Activated CD4-positive, alpha-beta T cell treated with anti-CD3 and anti-CD28 coated beads for 48 hours (primary cell): ENCODE measurements around the gene CYP27B1.
A peak's percentile ranks its signal among the peaks of the same experiment; 100 is the strongest.

ENCODE experiments used
- DNase-seq: peaks from one replicate; pipeline ENCODE4 v3.0.0-alpha.2; 2020

Gene CYP27B1, protein sequence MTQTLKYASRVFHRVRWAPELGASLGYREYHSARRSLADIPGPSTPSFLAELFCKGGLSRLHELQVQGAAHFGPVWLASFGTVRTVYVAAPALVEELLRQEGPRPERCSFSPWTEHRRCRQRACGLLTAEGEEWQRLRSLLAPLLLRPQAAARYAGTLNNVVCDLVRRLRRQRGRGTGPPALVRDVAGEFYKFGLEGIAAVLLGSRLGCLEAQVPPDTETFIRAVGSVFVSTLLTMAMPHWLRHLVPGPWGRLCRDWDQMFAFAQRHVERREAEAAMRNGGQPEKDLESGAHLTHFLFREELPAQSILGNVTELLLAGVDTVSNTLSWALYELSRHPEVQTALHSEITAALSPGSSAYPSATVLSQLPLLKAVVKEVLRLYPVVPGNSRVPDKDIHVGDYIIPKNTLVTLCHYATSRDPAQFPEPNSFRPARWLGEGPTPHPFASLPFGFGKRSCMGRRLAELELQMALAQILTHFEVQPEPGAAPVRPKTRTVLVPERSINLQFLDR

DNA sequence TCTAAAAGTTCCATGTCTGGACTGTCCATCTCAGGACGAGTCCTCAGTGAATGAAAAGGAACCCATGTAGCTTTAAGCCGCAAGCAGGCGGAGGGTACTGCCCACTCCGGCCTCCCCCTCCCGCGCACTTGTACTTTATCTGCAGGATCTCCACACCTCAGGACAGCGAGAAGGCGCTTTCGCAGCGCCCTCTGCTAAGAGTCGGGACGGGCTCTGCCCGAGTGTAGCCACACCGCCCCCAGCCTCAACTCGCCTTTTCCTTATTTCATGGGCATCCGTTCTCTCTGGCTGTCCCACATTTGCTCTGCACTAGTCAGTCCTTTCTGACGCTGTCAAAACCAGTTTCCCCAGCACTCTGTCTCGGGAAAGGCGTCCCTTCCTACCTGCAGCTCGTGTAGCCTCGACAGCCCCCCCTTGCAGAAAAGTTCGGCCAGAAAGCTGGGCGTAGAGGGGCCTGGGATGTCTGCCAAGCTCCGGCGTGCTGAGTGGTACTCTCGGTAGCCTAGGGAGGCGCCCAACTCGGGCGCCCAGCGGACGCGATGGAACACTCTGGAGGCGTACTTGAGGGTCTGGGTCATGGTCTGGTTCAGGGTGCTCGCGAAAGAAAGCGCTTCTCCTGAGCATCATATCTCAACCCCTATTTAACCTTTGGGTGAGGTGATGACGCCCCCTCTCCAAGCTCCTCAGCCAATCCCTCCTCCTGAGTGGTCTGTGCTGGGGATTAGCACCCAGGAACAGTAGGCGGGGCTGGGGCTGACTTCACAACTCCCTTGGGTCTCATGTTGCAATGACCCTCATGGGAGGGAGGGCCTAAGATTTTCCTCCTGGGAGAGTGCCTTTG, at the start of gene CYP27B1:
TSS of gene CYP27B1 (minus strand) at position 615 of the 841 bp plus-strand sequence. CDS start at position 578, 37 bp downstream.
- DNase-seq, result peak; percentile 27

DNA sequence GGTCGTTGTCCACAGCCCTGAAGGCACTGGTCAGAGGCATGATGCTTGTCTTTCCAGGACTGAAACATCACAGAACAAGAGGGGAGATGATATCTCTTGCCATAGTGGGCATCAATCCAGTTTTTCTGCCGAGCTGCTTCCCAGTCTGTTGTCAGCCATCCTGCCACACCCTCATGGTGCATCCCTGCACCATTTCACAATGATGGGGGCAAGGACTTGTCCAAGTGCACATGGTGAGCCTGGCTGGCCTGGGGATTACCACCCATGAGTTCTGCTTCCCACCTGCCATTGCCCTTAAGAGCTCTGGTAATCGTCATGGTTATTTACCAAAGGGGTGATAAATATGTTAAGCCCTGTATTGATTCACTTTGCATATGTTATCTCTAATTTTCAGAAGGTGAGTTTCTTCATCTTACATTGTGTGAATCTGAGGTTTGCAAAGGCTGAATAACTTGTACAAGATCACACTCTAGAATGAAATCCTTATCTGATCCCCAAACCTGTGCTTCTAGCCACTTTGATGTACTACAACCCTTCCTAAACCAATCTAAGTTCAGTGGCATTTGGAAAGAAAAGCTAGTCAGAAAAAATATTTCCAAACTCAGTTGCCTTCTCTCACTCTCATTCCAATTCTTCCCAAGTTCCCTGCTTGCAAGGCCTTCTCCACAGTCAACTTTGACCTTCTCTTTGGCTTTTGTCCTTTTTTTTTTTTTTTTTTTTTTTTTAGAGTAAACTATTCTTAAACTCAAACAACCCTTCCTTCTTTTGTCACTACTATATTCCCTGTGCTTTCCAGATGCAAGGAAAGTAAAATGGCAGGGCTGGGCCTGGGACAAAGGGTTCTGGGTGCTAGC, 49.4 kb upstream of the CYP27B1 start:
- no peak for DNase-seq

DNA sequence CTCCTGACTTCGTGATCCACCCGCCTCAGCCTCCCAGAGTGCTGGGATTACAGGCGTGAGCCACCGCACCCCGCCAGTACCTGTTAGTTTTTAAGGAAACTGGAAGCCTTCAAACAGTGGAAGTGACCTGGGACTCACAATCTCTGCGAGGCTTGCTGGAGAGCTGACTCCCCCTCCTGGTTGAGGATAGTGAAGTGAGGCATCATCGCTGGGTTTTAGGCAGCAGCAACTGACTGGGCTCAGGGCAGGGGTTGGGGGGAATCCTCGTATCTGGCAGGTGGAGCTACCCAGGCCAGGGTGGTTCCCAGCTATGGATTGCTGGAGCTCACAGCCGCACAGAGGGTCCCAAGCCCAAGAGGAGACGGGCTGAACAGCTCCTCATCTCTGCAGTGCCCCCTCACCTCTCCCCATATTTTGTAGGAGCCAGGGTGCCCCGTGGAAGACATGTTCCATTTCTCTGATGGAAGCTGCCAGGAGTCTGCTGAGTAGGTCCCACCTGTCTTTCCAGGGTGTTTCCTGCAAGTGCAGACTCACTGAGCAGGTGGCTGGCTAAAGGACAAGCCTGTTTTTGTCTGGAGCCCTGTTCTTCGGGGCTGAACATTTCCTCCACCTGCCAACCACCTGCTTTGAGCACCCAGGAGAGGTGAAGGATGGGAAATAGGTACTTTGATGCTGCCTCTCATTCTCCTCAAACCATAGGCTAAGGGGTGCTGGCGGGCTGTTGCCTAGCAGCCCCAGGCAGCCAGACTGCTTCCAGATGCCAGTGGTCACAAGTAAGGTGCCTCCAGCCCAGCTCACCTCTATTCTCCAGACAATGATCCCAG, 48.5 kb upstream of the CYP27B1 start:
- peak; percentile 43 for DNase-seq

DNA sequence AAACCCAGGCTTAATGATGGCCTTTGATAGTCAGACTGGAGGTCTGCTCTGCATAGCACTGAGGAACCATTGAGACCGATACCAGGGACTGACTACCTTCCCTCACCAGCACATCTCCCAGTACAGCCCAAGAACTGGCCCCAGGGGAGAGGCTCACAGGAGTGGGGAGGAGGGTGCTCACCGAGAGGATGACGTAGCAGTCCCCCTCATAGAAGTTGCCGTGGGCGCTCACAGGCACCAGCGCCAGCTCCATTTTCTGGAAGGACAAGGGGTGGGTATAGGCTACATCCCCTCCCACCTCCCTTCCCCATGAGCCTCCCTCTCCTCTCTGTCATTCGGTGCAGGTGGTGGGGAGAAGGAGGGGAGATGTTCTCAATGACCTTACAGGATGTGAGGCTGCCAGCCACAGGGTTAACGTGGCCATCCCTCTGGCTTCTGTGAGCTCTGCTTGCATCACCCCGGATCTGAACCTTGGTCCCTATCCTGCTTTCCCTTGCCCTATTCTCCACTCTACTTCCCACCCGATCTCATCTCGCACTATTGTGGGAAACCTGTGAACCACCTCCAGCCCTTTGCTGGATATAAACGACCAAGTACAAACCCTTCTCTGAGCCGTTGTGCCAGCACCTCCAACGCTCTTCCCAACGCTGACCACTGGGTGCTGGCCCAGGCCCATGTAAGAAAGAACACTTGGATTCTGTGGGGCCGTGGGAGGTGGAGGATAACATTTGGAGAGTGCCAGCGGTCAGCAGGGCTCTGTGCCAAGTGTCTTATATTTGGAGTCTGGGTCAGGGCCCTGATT, 47.3 kb upstream of the CYP27B1 start:
- DNase-seq, result no peak

DNA sequence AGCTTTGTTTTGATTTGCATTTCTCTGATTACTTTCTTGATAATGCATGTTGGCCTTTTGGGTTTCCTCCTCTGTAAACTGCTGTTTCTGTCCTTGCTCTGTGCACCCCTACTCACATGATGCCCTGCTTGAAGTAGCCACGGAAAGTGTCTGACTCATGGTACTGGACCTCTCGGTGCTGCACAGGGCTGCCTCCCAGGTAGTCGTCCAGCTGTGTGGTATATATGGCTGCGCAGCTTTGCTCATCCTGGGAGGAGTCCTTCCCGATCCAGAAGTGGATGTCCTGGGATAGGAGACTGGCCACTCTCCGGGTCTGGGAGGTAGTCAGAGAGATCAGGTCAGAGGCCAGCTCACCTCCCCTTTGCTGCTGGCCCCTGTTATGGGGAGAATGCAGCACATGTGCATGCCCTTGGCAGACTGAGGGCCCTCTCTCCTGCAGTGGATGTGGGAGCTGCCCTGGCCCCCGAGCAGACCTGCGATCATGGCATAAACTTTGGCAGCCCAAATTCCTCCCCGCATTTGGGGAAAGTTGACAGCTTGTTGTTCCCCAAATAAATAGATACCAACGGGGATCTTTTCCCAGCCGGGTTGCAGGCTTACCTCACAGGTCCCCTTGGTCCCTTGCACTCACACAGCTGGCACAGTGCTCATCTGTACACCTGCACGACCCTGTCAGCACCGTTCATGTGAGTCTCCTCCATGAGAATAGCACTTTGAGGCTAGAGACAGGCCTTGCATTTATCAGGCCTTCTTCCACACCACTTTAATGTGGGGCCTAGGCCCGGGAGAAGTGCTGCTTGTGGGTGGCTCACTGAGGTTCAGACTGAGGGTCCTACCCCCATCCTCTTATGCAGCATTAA, 46.5 kb upstream of the CYP27B1 start:
- DNase-seq, result no peak

DNA sequence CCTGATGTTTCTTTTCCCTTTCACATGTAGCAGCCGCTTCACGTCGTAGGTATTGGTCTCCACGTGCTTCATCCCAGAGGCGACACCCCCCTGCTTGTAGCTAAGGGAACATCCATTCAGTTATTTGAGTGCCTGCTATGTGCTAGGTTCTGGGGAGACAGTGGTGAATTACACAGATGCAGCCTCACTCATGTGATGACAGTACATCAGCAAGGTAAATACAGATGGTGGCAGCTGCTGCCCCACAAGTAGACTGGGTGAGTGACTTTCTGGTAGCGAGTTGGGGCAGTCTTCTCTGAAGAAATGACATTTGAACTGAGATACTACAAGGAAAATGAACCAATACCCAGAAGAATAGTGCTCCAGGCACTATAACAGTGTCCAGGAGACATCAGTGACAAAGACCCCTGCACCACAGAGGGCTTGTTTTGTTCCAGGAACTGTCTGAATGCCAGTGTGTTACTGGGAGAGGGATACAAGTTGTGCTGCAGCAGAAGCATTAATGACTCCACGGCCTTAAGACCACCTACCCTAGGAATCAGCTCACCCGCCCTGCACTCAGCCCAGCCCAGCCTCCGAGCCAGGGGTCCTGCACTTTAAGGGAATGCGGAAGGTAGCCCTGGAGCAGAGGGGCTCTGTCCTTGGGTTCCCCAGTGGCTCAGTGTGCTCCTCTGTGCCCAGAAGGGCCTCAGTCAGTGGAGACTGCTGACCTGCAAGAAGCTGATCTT, 44.3 kb upstream of the CYP27B1 start:
- no peak for DNase-seq

DNA sequence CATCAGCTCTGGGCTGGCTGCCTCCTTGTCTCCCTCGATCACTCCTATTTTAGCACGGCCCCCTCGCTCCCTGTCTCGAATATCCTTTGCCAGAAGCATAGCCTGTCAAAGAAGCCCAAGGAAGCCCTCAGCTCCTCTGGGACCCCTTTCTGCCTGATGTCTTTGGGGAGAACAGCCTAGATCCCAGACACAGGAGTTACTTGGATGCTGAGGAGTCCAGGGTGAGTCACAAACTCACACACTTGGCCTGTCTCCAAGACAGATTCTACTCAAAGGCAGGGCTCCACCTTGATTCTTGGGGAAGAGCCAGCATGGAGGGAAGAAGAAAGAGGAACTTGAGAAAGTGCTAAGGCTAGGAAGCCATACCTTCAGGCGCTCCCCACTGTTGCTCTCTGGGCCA, 43.6 kb upstream of the CYP27B1 start:
- no peak for DNase-seq

DNA sequence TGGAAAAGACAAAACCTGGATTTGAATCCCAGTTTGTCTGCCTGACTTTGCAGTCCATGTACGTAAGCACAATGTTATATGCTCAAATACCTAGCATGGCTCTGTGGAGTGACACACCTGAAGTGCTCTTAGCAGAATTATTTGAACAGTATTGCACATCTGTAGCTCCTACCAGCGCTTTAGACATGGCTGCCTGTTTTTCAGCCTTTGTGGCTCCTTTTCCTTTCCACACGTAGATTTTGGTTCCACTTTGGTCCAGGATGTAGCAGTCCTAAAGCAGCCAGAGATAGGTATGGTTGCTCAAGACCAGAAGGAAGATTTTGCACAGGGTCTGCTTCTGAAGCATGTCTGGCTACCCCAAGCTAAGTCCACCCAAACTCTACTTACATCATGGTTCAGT, 42.5 kb upstream of the CYP27B1 start:
- DNase-seq, result no peak

DNA sequence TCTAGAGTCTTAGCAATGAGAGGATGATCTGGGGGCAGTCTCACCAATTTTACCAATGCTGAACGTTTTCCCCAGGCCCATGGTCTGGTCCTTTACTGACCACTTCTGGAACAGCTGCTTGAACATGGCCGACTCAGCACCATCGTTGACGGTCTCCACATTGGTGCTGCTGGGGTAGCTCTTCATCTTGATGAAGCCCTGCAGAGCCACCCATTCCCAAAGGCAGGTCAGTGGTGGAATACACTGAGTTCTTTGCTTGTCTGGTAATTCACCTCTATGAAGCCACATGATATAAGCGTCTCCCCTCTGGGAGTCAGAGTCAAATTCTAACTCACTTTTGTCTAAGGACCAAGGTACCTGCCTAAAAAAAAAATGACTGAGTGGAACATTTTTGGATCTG, 41.5 kb upstream of the CYP27B1 start:
- no peak for DNase-seq

DNA sequence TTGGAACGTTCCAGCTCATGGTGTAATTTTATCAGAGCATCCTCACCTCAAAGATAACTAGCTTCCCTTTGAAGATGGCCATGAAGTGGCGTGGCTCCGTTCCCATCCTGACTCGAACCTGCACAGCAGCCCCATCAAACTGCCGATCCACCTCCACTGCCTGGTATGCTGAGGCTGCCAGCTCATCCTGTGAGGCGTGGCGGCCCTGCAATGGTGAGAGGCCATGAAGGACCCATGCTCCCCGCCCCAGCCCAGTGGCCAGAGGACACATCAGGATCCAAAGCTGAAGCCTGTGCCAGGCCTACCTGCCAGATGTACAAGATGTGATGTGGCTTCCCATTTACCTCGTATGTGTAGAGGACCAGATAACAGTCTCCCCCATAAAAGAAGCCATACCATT, 40.4 kb upstream of the CYP27B1 start:
- DNase-seq, result no peak

DNA sequence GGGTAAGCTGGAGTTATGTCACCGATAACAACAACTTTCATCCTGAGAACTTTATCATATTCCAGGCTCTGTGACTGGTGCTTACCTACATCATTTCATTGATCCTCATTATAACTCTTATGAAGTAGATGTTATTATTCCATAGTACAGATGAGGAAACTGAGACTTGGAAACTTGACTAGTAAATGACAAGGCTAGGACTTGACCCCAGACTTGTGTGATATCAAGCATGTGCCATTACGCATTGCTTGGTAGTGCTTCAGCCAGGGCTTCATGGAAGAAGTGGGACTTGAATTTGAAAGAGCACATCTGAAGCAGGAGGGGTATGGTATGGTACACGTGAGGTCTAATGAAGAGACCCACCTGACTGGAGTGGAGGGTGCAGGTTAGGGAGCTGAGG, 39.8 kb upstream of the CYP27B1 start:
- DNase-seq, result no peak

DNA sequence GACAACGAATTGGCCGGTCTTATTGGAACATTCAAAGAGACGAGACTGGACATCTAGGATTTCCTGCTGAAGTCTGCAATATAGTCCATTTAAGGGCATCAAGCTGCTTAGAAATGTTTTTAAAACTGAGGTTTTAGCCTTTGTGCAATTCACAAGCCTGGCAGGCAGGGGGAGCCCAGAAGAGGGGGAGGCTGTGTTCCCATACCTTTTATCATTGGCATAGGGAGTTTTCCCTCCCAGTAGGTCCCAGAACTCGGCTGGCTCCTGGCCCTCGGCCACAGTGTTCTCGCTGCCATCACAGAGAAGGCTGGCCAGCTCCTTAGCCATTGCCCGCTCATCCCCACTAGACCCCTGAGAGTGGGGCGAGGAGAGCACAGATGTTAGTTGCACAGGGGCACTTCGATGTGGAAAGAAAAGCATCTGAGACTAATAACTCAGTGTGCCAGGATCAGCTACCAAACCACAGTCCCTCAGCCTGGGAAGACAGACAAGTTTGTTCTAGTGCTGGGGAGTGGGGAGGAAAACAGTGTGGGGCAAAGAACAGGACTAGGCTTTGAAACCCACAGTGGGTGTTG, 36.5 kb upstream of the CYP27B1 start:
- DNase-seq, result peak; percentile 48

DNA sequence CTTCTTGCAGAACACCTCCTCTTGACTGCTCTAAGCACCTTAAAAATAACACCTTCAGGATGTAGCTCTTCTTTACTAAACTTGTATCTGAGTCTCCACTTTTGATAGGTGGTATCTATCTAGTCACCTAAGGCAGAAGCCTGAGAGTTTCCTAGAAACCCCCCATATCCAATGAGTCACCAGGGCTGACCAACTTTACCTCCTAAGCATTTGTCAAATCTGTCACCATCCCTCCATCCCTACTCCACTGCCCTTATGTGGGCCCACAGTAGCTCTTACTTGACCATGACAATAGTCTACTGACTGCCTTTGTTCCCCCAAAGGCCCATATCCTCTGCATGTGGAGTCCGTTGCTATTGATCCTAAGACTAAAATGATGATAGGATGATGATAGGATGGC, 35.7 kb upstream of the CYP27B1 start:
- no peak for DNase-seq

DNA sequence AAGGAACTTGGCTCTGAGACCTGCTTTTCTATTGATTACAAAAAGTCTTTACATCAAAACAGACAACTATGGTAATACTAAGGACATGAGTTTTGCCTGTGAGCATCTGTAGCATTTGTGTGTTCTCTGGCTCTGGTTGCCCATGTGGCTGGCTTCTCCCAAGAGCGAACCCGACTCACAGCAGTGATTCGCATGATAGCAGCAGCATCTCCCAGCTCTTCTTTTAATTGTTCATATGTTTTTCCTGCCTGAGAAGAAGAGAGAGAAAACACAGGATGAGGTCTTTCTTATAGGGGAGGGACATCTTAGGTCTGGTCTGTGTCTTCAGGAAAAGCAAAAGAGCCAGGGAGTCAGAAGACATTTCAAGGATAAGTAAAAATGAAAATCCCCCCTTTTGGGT, 34.1 kb upstream of the CYP27B1 start:
- no peak for DNase-seq

DNA sequence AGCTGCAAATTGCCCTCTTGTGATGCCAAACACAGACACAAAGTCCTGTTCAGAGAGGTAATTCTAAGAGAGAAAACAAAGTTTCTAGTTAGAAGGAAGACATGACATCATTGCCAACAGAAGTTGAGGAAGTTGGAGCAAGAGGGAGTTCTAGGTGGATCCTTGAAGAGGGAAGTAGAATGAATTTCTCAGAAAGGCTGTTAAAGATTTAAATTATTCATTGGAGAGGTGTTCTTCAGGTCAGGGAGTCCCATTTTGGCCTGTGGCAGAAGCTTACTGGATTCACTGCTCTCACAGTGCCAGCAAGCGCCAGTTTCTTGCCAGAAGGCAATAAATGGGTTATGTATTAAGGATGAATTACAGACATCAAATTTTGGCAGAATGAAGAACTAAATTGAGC, 31.1 kb upstream of the CYP27B1 start:
- DNase-seq, result no peak

DNA sequence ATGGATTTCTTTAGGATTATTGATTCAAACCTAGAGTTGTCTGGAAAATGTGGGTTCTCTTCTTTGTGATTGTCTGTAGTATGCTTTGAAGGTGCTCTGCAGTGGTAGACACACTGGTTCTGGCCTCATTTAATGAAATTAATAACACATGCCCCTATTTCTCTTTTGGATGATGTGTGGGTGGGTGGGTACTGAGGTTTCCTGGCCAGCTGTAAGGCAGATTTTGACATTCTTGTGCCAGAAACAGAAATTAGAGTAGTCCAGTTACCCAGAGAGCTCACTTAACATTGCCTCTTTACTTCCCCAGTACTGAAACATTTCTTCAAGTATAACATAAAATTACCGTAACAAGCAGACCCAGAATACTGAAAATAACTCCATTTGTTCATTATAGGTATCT, 30.1 kb upstream of the CYP27B1 start:
- DNase-seq, result no peak

DNA sequence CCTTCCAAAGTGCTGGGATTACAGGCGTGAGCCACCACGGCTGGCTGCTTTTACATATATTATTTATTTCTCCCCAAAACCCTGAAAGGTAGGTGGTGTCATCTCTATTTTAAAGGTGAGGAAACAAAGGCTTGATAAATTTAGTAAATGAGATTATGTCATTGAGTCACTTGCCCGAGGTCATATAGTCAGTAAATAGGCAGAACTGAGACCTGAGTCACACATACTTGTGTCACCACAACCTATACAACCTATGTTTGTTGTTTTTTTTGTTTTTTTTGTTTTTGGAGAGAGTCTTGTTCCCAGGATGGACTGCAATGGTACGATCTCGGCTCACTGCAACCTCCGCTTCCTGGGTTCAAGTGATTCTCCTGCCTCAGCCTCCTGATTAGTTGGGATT, 28.5 kb upstream of the CYP27B1 start:
- no peak for DNase-seq

DNA sequence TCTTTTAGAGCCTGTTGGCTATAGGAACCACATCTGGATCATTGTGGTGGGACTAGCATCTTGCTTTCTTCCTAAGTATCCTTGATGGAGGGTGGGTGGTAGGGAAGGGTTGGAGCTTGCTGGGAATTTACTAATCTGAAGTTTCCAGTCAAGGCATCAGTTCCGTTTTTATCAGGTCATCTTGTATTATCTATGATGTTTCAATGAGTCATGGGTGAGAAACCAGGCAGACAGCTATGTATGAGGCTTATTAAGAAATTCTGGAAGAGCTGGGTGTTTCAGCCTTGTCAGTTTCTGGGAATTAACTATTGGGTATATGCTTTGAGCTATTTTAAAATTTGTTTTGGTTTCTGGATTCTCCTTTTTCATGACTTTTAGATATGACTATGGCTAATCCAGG, 27.0 kb upstream of the CYP27B1 start:
- no peak for DNase-seq

DNA sequence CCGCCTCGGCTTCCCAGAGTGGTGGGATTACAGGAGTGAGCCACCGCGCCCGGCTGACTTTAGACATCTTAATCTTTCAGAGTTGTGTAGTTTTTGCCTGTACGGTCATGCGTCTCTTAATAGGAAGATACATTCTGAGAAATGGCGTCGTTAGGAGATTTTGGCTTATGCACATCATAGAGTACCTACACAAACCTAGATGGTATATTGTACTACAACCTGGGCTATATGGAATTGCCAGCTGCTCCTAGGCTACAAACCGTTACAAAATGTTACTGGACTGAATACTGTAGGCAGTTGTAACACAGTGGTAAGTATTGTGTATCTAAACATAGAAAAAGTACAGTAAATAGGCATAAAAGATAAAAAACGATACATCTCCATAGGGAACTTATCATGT, 17.0 kb upstream of the CYP27B1 start:
- no peak for DNase-seq
